CD1c-positive myeloid dendritic cell (primary cell): ENCODE results near the gene SPACDR.

Source experiments
- DNase-seq: peaks from one replicate; pipeline ENCODE4 v3.0.0-alpha.2; 2016; ENCODE audit errors: extremely low spot score

SPACDR gene

GRCh38 chr7:100435401-100436304 is 28.4 kb downstream of the SPACDR start:
- peak; percentile 31 for DNase-seq

DNA sequence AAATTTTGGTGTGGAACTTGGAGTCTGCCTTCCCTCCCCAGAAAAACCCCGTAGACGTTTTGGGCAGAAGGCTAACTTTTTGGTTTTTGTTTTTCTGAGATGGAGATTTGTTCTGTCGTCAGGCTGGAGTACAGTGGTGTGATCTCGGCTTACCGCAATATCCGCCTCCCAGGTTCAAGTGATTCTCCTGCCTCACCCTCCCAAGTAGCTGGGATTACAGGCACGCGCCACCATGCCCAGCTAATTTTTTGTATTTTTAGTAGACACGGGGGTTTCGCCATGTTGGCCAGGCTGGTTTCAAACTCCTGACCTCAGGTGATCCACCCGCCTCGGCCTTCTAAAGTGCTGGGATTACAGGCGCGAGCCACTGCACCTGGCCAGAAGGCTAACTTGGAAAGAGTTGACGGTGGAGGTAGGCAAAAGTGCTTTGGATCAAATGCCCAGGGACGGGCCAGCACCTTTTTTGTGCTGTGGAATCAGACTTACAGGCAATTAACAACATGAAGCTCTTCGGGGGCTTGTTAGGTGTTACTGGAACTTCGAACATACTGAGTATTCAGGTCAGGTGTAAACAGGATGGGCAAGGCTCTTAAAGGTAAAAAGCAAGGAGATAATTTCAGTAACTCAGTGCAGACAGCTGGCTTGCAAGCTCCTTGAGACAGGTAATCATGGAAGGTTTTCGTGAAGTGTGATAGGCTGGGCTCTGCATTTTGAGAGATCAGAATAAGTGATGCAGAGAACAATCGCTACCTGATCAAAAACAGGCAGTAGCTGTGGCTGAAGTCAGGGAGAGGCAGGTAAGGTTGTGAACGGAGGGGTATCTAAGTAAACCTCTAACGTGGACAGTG is 29.5 kb downstream of the SPACDR start:
- DNase-seq, result no peak

- no peak for DNase-seq
Measured at GRCh38 chr7:100433592-100434296, 30.3 kb downstream of the SPACDR start.

DNA sequence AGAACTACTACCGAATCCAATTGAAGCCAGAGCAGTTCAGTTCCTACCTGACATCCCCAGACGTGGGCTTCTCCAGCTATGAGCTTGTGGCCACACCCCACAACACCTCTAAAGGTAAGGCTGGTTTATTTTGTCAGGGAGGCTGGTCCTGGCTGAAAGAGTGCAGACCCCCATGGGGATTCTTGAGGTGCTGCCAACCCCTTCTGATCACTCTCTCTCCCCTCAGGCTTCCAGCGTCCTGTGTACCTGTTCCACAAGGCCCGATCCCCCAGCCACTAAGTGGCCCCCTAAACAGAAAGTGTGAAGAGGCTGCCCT is 30.8 kb downstream of the SPACDR start:
- DNase-seq, result no peak

DNA sequence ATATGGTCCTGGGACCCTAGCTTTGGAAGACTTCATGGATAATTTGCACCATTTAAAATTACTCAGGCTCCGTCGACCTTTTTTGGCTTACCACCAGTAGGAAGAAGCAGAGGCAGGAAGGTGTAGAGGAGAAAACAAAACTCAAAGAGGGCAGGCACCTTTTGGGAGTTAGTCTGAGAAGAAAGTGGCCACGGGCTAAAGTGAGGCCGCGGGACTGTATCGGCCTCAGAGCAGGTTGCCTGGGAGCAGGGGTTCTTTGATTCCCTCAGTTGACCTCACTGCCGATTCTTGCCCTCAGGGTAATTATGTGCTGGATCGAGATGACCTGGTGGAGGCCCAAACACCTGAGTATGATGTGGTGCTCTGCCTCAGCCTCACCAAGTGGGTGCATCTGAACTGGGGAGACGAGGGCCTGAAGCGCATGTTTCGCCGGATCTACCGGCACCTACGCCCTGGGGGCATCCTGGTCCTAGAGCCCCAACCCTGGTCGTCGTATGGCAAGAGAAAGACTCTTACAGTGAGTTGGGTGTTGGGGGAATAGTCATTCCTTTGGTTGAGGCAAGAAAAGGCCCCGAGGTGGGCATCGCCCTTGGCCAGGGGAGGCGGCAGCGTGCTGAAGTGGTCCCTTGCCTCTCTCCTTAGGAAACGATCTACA is 31.3 kb downstream of the SPACDR start:
- DNase-seq, result no peak

DNA sequence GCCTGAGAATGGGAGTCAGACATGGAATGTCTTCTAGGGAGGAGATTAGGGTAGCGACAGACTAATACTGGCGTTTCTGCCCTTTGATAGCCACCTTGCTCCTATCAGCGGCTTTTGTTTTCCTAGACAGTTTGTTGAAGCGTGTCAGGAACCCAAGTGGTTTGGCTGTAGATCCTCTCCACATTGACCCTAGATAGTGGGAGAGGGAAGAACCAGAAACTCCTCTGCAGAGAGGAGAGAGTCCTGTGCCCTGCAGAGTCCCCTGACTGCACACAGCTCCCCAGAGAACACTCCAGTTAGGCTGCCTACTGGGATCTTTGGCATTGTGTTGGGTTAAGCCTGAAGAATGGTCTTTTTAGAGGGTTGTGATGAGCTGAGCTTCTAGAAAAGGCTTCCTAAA is 32.0 kb downstream of the SPACDR start:
- DNase-seq, result no peak

- DNase-seq, result no peak
Measured at GRCh38 chr7:100431286-100431735, 32.7 kb downstream of the SPACDR start.

DNA sequence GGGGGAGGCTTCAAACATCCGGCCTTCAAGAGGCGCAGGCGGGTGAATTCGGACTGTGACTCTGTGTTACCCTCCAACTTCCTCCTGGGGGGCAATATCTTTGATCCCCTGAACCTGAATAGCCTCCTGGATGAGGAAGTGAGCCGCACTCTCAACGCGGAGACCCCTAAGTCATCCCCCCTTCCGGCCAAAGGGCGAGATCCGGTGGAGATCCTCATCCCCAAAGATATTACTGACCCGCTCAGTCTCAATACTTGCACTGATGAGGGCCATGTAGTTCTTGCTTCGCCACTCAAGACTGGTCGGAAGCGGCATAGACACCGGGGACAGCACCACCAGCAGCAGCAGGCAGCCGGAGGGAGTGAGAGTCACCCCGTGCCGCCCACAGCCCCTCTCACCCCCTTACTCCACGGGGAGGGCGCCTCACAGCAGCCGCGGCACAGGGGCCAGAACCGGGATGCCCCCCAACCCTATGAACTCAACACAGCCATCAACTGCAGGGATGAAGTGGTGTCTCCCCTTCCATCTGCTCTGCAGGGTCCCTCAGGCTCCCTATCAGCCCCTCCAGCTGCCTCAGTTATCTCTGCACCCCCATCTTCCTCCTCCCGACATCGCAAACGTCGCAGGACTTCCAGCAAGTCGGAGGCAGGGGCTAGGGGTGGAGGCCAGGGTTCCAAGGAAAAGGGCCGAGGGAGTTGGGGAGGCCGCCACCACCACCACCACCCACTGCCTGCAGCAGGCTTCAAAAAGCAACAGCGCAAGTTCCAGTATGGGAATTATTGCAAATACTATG is 33.4 kb downstream of the SPACDR start:
- no peak for DNase-seq

- peak; percentile 97 for DNase-seq
Measured at GRCh38 chr7:100429637-100430492, 34.2 kb downstream of the SPACDR start, which contains the start of gene MEPCE. MEPCE (plus strand) TSS chr7:100429831; CDS start chr7:100430019, 188 bp downstream.

- DNase-seq, result peak; percentile 100
Measured at GRCh38 chr7:100428967-100429636, 35.0 kb downstream of the SPACDR start.

DNA sequence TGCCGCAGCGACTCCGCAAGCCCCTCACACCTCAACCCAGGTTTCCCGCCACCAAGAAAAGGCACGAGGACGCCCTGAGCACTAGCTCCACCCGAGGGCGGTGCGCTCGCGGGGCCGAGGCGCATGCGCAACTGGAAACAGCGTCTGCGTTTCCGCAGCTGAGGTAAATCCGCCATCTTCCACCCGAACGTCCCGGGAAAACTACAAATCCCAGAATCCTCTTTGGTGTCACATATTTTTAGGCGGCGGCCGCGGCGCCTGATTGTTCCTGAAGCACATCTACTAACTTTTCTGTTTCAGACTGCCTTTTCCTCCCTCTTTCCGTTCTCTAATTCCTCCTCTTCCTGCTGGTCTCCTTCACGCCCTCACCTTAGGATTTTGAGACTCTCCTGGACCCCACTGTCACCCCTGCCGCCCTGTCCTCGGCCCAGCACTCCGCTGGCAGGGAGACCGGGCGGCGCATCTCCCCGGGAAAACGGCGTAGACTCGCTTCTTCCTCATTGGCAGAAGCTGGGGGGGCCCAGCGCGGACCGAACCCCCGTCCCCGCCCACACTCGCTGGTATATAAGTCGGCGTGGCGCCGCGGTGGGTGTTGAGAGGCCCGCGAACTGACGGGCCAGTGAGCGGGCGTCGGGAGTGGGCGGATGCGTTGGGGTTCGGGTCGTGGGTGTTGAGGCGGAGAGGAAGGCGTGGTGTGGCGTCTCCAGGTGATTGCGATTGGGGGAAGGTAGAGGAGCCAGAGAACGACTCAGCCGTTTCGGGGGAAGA is 35.7 kb downstream of the SPACDR start, which contains the start of gene ZCWPW1:
TSS of gene ZCWPW1 (minus strand) at position 505 of the 768 bp plus-strand sequence. CDS start 8,054 bp downstream, outside the sequence.
- DNase-seq, result peak; percentile 98

DNA sequence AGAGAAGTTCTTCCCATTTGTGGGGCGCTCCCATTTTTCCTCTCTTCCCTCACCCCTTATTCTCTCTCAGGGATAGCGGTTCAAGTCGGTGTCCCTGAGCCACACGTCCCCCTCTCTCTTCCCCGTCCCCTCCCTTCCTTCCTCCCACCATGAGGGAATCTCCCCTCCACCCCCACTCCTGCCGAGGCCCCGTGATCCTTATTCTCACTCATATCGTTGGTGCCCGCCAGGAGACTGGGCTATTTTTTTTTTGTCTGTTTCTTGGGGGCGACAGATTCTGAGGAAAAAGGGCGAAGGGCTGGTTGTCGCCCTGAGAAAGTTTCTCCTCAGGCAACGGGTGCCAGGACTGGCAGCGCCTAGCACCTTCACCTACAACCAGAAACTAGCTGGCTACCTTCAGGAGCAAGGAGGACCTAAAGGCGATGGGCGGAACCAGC is 36.3 kb downstream of the SPACDR start:
- DNase-seq, result no peak

- DNase-seq, result no peak
Measured at GRCh38 chr7:100426516-100426915, 37.5 kb downstream of the SPACDR start.

GRCh38 chr7:100425347-100425746 is 38.7 kb downstream of the SPACDR start:
- no peak for DNase-seq

DNA sequence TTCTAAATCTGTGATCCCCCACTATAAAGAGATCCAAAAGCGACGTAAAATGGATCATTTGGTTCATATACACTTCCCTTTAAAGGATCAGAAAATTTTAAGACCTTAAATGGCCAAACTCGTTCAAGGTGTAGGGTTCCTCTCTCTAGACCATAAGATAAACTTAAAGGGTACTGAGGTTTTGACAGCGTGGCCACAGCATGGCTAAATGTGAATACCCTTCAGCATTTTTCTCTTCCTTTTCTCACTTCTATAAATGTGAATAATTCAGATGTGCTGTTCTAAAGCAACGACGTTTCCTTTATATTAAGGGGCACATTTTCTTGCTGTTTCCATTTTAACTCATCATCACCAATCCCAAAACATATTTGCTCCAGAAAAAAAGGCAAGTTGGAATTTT is 40.7 kb downstream of the SPACDR start:
- no peak for DNase-seq

DNA sequence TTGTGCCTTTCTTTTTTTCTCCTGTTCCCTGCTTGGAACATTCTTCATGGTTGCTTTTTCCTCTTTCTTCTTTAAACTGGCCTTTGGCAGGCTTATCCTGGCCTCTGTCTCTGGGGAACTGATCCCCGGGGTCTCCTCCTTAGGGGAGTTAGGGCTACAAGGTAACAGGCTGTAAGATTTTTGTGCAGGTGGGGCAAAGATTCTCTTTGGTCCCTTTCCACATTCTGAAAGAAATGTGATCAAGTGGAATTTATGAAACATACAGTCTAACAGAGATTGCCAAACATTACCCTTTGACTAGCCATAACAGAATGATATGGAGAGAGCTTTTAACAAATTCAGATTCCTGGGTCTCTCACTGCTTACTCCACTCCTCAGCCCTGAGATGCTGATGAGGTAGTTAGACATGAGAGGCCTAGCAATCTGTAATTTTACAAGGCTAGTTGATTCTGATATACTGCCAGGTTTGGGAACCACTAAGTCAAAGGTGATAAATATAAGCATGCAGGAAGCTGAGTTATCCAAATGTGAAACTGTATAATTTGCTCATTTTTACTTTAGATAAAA is 44.3 kb downstream of the SPACDR start:
- no peak for DNase-seq

GRCh38 chr7:100418930-100419659 is 45.0 kb downstream of the SPACDR start:
- DNase-seq, result no peak
